Measurements from ENCODE around the gene OR7C1. TPM values are rescaled to one million over a fixed set of nuclear protein-coding genes. Genes with fewer than 3 reads are reported as not detected.
A peak's percentile ranks its signal among the peaks of the same experiment; 100 is the strongest.
"Not testable (repeated sequence)": the region's sequence is repeated elsewhere in the genome, so short reads cannot be mapped to it uniquely, and the experiment has no call there.

OR7C1 gene
- total RNA-seq, 1 donor from 2014 or later, result 0.03 TPM

DNA sequence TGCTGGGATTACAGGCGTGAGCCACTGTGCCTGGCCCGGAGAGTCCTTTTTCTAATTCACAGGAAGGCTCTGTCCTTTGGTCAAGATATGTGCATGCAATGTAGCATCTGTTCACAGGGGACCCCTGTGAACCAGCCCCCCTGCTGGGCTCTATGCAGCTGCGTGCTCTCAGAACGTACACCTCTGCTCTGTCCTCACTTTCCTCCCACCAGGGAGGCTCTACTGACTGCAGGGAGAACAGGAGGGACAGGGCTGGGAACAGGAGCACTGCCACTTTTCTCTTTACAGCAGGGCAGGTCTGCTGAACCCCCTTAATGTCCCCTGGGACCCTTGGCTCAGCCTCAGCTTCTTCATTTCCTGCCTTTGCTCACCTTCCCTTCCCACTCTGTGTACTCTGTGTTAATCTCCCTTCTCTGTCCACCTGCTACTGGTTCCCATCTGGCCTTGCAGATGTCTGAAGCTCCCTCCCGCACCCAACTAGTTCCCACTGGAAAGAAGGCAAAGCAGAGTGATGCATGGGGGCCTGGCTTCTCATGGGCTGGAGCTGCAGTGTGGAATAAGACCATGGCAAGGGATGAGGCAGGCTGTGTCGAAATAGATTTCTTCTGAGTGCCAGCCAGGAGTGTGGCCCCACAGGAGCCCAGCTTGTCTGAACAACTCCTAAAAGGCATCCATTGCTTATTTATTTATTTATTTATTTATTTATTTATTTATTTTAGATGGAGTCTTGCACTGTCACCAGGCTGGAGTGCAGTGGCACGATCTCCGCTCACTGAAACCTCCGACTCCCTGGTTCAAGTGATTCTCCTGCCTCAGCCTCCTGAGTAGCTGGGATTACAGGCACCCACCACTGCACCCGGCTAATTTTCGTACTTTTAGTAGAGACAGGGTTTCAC lies 63.8 kb downstream of the OR7C1 start:
- intact Hi-C loops (cut with DNase I), result no loop called here

DNA sequence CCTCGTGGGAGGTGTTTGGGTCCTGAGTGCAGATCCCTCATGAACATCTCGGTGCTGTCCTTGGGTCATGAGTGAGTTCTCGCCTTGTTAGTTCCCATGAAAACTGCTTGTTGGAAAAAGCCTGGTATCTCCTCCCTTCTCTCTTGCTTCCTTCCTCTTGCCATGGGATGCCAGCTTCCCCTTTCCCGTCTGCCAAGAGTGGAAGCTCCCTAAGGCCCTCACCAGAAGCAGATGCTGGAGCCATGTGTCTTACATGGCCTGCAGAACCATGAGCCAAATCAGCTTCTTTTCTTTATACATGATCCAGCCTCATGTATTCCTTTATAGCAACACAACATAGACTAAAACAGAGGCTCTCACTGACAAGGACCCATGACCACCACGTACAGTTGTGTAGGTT lies 64.8 kb downstream of the OR7C1 start:
- no peak for DNase-seq (ENCODE audit: low spot score)
- intact Hi-C loops (cut with DNase I), result no loop called here

More for the DNA sequence above, 63.8 kb downstream of the OR7C1 start:
- DNase-seq (ENCODE audit: low spot score), result peak; percentile 33

DNA sequence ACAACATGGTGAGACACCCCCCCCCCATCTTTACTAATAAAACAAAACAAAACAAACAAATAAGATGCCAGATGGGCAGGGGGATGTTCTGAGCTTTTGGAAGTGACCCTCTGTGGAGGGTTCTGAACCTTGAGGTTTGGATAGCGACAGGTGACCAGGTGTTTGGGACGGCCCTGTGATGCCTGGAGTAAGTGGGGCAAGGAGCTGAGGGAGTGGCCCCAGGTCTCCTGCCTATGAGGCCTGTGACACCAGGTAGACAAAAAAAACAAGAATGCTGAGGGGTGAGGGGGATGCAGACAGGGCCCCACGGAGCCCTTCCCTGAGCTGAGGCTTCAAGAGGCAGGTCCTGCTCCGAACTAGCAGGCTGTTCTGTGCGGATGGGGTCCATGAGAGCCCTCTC lies 65.8 kb downstream of the OR7C1 start:
- DNase-seq (ENCODE audit: low spot score), result no peak
- intact Hi-C loops (cut with DNase I), result no loop called here

DNA sequence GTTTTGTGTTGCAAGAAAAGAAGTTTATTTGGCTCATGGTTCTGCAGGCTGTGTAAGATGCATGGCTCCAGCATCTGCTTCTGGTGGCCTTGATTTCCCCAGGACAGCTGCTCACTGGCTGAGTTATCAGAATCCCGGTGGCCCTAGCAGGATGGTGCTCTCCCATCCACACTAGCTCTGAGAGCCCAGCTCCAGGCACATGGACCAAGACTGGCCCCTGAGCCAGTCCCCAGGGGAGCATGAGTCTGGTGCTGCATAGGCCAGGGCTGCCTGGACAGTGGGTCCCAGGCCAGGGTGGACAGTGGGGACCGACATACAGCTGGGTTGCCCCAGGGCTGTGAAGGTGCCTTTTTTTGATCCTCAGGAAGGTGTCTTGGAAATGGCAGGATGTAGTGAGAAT lies 67.0 kb downstream of the OR7C1 start:
- DNase-seq (ENCODE audit: low spot score), result no peak
- intact Hi-C loops (cut with DNase I), result no loop called here

DNA sequence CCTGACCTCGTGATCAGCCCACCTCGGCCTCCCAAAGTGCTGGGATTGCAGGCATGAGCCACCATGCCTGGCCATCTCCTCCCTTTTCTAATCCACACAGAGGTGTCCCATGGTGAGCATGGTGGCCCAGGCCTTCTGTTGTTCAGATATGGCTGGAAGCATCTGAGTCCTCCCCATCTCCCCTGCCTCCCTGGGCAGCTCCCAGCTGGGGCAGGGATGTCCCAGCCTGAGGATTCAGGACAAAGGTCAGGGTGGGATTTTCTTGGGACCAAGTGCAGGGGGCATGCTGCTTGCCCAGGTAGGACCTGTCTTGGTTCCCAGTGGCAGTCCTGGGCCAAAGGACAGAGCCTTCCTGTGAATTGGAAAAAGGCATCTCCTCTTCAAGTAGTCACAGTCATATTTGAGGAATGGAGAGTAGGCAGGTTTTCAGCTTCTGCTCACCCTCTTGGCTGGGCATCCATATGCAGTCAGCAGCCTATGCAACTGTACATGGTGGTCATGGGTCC lies 67.5 kb downstream of the OR7C1 start:
- intact Hi-C loops (cut with DNase I), result no loop called here

DNA sequence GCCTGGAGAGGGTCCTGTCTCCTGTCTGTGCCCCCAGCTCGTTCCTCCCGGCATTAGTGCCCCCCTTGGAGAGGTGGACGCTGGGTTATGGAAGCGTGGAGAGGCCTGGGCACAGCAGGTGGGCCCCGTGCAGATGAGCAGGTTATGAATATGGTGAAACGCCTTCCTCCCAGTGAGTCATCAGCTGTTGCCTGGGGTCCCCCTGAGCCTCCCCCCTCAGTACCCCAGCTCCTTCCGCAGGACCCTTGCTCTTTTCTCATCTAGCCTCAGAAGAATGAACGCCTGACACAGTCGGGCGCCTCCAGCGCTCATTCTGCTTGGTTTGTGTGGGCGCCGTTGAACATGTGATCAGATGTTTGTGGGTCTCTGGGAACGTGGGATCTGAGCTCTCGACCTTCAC lies 69.1 kb downstream of the OR7C1 start:
- DNase-seq (ENCODE audit: low spot score); intact Hi-C loops (cut with DNase I): not testable (repeated sequence)

More for the DNA sequence above, 67.5 kb downstream of the OR7C1 start:
- DNase-seq (ENCODE audit: low spot score), result no peak

DNA sequence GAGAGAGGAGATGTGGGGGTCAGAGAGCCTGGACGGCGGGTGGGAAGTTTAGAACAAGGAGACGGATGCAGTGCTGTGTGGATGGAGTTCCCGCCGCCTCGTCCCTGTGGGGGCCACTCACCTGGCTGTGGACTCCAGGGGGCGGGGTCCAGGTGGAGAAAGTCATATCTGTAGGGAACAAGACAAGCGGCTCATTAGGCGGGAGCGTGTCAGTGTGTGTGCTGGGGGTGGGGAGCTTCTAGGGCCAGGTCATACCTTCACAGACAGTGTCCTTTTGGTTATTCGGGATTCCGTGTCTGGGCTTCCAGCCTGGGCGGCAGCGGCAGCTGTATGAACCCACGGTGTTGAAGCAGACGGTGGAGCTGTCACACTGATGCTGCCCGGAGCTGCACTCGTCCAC lies 69.6 kb downstream of the OR7C1 start:
- intact Hi-C loops (cut with DNase I); DNase-seq (ENCODE audit: low spot score): not testable (repeated sequence)

DNA sequence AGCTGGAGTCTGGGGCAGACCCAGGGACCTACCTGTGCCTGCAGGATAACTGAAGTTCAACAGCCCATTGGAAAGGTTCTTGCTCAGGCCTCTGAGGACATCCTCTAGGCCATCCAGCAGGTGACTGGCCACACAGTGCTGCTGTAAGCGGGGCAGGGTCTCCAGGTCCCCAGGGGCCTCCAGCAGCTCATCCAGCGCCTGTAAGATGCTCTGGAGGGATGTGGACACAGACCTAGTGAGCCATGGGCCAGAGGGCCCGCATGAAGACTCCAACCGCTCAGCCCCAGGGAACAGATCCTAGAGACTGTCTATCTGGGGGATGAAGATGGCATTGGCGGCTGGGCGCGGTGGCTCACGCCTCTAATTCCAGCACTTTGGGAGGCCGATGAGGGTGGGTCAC lies 70.6 kb downstream of the OR7C1 start:
- DNase-seq (ENCODE audit: low spot score), result no peak
- intact Hi-C loops (cut with DNase I), result no loop called here

DNA sequence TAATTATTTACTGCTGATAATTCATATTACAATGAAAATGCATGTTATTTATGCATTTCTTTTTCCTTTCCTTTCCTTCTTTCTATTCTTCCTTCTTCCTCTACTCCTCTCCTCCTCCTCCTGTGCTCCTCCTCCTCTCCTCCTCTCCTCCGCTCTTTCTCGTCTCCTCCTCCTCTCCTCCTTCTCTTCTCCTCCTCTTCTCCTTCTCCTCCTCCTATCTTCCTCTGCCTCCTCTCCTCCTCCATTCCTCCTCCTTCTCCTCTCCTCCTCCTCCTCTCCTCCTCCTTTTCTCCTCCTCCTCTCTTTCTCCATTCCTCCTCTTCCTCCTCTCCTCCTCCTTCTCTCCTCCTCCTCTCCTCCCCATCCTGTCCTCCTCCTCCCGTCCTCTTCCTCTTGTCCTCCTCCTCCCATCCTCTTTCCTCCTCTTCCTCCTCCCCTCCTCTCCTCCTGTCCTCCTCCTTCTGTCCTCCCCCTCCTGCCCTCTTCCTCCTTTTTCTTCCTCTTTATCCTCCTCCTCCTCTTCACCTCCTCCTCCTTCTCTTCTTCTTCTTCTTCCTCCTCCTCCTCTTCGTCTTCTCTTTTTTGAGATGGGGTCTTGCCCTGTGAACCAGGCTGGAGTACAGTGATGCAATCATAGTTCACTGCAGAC lies 71.4 kb downstream of the OR7C1 start:
- DNase-seq (ENCODE audit: low spot score), result no peak
- intact Hi-C loops (cut with DNase I), result no loop called here

DNA sequence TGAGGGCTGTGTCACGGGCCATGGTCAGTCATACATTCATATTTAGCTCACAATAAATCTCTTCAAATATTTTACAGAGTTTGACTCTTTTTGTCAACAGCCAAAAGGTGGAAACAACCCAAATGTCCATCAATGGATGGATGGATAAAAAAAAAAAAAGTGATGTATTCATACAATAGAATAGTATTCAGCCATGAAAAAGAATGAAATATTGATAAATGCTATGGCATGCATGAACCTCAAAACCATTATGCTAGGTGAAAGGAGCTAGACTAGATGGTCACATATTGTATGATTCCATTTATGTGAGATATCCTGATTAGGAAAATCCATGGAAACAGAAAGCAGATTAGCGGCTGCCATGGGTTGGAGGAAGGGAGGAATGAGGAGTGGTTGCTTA lies 72.9 kb downstream of the OR7C1 start:
- intact Hi-C loops (cut with DNase I), result no loop called here
- DNase-seq (ENCODE audit: low spot score), result no peak

DNA sequence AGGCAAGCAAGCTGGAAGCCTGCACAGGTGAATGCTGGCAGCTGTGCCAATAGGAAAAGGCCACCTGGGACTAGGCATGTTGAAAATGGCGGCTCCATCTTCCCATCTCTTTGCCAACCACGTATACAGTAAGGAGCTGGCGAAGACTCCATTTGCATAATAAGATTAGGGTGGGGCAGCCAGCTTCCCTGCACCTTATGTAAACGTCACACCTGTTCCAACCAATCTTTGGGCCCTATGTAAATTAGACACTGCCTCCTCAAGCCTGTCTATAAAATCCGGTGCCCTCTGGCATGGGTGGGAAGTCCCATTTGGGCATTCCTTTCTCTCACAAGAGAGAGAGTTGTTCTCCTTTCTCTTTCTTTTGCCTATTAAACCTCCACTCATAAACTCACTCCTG lies 73.4 kb downstream of the OR7C1 start:
- intact Hi-C loops (cut with DNase I), result no loop called here
- no peak for DNase-seq (ENCODE audit: low spot score)

DNA sequence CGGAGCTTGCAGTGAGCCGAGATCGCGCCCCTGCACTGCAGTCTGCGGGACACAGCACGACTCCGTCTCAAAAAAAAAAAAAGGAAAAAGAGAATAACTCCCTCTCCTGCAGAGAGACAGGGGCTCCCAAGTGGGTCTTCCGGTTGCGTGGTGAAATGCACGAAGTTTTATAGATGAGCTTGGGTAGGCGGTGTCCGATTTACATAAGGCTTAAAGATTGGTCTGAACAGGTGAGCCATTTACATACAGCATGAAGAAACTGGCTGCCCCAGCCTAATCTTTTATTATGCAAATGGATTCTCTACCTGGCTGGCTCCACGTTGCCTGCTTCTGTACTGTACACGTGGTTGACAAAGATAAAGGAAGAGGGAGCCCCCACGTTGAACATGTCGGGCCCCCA lies 76.2 kb downstream of the OR7C1 start:
- no peak for DNase-seq (ENCODE audit: low spot score)
- intact Hi-C loops (cut with DNase I), result no loop called here

DNA sequence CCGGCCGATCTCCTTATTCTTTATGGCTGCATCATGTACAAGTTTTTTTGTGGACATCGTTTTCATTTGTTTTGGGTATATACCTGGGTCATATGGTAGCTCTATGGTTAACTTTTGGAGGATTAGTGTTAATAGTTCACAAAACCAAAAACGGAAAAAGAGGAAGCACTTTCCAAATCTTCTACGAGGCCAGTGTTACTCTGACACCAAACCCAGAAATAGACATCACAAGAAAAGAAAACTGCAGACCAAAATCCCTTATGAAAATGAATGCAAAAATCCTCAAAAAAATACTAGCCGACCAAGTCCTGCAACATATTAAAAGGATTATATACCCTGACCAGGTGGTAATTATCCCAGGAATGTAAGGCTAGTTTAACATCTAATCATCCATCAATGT lies 86.4 kb downstream of the OR7C1 start:
- intact Hi-C loops (cut with DNase I), result no loop called here
- DNase-seq (ENCODE audit: low spot score), result no peak

Other genes with a start within 250 kb of the OR7C1 start
- gene ADGRE3, start 160.3 kb downstream of the OR7C1 start, total RNA-seq, result 0.46 TPM
- 10.5 TPM for gene ZNF333, start 145.1 kb downstream of the OR7C1 start, total RNA-seq
- gene ADGRE2, start 56.6 kb downstream of the OR7C1 start, total RNA-seq, result 2.5 TPM
- gene OR7A5, start within 50 bp of the OR7C1 start, total RNA-seq, result not detected
- not detected for gene OR7A10, start 13.7 kb upstream of the OR7C1 start, total RNA-seq
- gene OR7A17, start 50.9 kb upstream of the OR7C1 start, total RNA-seq, result not detected
- gene OR7C2, start 106.3 kb upstream of the OR7C1 start, total RNA-seq, result not detected
- gene SLC1A6, start 144.7 kb upstream of the OR7C1 start, total RNA-seq, result not detected
- not detected for gene CASP14, start 214.3 kb upstream of the OR7C1 start, total RNA-seq
- not detected for gene OR1I1, start 247.0 kb upstream of the OR7C1 start, total RNA-seq

Measured in cardiac septum (tissue), 1 donor.